CD4-positive, alpha-beta T cell treated with Interleukin-1 beta for 1 hour (primary cell): ENCODE measurements around the gene DOHH.

Experiments
- DNase-seq, 2 donors: peaks; one replicate each; pipeline ENCODE4 v3.0.0-alpha.2; 2020 to 2022

Gene DOHH

DNA sequence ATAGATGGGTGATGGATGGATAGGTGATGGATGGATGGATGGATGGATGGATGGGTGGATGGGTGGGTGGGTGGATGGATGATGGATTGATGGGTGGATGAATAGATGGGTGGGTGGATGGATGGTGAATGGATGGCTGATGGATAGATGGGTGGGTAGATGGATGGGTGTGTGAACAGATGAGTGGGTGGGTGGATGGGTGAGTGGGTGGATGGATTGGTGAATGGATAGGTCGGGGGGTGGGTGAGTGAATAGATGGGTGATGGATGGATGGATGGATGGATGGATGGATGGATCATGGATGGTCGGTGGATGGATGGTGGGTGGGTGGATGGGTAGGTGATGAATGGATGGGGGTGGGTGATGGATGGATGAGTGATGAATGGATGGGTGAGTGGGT lies 23.6 kb downstream of the DOHH start:
- no peak for DNase-seq

DNA sequence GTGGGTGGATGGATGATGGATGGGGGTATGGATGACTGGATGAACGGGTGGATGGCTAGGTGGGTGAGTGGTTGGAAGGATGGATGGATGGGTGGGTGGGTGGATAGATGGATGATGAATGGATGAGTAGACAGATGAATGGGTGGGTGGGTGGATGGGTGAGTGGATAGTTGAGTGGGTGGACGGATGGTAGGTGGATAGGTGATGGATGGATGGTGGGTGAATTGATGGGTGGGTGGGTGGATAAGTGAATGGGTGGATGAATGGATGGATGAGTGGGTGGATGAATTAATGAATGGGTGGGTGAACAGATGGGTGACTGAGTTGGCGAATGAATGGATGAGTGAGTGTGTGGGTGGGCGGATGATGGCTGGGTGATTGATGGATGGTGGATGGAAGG lies 25.0 kb downstream of the DOHH start:
- no peak for DNase-seq

DNA sequence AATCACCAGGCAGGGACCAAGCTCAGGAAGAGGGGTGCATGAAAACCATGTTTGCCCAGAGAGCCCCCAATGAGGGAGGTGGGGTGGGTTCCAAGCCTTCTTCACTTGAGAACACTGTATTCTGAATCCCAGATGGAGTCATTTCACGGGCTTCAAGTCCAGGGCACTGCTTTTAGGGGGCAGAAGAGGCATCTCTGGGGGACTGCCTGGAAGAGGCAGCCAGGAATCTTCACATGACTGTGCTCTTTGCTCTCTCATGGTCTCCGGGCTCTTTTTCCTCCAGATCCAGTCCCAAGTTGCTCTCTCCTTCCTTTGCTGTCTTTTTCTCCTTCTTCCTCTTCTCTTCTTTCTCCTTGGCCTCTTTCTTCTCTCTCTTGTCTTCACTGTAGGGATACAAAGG lies 25.9 kb downstream of the DOHH start:
- DNase-seq = no peak

DNA sequence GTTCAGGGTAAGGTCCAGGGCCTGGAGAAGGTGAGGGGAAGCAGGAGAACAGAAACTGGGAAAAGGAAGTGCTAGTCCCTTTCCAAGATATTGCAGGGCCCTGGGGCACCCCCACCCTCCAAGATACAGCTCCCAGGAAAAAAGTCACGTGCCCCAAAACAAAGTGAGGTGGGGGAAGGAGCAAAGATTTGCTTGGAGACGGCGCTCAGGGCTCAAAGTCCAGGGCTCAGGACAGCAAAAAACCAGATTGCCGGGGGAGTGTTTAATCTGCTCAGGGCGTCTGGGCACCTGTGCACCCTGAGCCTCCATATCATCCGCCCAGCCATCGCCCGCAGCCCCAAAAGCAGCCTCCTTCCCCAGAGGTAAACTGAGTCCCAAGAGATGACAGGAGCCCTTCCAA lies 26.5 kb downstream of the DOHH start:
- no peak for DNase-seq

DNA sequence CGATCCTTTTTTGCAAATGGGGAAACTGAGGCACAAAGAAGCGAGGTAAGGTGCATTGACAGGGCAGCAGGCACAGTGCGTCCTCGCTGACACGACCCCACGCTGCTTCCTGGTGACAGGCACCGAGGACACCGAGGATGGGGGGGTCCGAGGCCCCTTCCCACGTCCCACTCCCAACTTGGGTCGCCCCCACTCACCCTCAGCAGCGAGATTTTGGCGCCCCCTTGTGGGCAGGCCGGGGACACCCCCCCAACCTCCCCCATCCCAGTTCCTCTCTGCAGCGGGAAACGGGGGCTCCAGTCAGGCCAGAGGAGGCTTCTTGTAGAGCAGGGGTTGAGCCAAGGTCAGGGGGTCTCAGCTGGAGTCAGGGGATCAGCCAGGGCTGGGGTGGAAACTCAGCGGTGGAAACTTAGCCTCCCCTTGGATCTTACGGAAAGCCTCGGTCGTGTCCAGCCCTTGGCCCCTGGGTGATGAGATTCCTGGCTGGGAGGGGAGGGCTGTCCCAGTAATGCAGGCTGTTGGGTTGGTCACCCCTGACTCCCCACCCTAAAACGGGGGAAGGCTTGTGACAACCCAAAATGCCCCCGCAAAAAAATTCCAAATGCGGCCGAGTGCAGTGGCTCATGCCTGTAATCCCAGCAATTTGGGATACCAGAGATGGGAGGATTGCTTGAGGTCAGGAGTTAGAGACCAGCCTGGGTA lies 28.4 kb downstream of the DOHH start:
- DNase-seq = peak; percentile 13 to 25

DNA sequence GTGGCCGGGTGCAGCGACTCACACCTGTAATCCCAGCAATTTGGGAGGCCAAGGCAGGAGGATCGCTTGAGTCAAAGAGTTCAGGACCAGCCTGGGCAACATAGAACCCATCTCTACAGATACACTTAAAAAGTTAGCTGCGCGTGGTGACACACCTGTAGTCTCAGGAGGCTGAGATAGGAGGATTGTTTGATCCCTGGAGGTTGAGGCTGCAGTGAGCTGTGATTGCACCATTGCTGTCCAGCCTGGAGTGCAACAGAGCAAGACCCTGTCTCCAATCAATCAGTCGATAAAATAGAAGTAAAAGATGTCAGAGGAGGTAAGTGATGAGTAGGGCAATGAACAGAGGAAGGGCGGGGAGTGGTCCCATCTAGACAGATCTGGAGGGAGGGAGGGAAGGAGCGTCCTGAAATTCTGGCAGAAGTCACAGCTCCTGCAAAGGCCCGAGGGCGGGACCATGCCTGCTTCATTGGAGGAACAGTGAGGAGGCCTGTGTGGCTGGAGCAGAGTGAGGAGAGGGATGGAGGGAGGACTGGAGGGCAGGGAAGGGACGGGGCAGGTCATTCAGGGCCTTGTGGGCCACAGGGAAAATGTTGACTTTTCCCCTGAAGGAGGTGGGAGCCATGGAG lies 29.9 kb downstream of the DOHH start:
- no peak for DNase-seq

DNA sequence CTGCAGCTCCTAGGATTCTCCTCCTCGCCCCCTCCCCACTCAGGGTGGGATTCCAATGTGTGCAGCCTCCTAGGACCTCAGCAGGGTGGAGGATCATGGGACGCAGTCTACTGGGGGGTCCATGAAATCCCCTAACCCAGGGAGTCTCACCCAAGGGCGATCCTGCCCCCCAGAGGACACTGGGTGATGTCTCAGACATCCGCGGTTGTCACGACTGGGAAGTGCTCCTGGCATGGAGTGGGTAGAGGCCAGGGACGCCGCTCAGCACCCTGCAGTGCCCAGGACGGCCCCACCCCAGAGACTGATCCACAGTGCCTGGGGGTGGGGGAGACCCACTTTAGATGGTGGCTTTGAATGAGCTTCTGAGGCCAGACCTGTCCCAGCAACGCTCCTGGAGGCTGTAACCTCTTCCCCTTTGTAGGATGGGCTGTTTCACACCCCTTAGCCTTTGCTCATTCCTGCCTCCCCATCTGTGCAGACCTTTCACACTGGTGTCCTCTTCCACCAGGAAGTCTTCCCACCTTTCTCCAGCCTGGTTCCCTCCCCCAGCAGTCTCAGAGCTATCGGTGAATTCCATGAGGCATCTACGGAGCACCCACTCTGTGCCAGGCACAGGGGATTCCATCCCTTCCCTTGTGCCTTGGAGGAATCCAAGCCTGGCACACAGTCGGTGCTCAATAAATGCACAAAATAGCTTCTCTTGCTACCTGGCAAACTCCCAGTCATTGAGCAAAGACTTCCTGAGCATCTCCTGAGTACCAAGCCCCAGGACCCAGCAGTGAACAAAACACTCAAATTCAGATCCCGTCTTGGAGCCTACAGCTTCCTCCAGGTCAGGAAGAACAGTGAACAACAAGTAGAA lies 30.6 kb downstream of the DOHH start:
- DNase-seq = no peak

DNA sequence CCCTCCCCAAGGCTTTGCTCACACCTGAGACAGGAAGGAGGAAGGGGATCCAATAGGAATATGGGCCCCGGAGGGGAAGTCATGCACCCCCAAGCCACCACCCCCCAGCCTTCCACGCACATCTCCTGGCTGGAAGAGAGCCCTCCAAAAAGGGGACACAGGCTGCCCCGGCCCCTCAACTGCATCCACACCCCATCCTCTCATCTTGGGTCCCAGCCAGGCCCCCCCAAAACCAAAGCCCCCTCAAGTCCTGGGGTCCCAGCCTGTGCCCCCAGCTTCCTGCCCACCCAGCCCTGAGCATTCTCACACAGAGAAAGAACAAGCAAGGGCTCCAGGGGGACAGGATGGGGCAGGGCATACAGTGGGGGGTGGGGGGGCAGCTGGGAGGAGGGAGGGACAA lies 32.3 kb downstream of the DOHH start:
- DNase-seq = no peak

DNA sequence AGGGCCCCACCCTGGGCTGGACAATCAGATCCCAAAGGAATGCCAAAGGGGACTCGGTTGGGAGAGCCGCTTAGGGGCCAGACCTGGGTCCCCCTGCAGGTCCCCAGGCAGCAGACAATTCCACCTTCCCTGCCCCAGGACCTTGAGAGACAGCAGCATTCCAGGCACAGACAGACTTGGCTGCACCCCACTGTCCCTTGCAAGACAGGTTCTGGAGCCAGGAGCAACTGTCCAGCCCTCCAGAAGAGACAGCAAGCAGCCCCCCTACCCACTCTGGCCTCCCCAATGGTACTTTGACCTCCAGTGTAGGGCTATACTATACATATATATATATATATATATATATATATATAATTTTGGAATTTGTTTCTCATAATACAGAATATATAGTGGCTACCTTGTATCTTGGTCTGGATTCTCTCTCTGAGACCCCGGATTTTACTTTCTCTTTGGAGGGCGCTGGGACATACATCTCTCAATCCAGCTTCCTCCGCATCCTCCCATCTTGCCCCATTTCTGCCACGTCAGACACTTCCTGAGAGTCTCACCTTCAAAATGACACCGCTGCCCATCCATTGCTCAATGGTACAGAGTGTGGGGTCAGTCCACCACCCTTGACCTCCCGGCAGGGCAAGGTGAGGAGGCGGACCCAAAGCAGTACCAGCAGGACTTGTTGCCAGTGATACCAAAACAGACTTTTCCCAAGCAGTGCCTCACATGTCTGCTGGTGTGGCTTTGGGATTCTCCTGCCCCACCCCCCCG lies 32.9 kb downstream of the DOHH start:
- no peak for DNase-seq

DNA sequence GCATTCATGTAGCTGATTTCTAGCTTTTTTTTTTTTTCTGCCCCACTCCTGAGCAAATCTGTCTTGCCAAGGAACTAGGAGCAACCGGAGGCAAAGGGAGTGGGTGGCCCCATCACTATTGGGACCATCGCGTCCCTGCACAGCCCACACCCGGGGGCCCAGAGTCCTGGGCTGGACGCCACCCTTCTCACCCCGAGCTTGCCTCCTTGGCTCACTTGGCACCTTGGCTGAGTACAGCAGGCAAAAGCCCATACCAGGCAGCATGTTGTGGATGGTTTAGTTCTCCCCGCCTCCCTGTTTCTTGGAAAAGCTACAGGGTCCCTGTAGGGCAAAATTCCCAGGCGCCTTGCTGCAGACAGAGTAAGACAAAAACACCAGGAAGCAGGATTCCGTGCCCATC lies 33.8 kb downstream of the DOHH start:
- DNase-seq = no peak

DNA sequence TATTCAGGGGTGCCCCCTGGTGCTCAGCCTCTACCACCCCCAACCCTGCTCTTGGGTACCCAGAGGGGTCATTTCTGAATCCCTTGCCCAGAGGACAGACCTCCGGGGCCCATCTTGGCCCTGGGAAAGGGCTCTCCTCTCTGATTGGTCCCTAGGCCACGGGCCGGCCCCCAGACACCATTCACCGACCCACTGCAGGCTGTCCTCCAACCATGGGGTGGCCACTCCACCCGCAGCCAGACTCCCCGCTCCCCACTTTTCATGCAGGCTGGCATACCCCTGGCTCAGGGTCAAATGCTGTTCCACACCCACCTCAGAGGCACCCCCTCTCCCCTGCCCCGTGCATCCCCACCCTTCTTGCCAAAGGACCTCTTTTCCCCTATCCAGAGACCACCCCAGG lies 34.9 kb downstream of the DOHH start:
- no peak for DNase-seq

DNA sequence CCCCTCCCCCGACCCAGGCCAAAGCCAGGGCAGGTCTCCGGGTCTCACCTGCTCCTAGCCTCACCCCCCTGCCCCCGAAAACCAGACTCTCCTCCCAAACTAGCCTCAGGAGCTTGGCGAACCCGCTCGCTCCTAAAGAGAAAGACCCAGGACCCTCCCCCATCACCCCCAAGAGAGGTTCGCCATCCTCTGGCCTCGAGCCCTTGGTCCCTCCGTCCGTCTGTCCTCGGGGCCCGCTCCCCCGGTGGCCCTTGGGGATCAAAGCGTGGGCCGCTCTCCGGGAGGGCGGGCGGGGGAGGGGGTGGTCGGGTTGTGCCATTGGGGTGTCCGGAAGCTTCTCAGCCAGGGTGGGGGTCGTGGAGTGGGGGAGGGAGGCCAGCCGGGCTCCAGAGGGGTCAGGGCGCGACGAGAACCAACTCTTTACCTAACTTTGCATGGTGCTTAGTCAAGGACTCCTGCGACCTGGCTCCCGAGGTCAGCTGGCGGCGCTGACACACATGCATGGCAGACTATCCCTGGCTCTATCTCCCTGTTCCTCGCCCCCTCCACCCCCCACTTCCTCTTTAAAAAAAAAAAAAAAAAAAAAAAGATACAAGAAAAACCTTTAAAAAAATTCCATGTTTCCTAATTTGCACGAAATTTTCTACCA lies 35.8 kb downstream of the DOHH start:
- DNase-seq = no peak

DNA sequence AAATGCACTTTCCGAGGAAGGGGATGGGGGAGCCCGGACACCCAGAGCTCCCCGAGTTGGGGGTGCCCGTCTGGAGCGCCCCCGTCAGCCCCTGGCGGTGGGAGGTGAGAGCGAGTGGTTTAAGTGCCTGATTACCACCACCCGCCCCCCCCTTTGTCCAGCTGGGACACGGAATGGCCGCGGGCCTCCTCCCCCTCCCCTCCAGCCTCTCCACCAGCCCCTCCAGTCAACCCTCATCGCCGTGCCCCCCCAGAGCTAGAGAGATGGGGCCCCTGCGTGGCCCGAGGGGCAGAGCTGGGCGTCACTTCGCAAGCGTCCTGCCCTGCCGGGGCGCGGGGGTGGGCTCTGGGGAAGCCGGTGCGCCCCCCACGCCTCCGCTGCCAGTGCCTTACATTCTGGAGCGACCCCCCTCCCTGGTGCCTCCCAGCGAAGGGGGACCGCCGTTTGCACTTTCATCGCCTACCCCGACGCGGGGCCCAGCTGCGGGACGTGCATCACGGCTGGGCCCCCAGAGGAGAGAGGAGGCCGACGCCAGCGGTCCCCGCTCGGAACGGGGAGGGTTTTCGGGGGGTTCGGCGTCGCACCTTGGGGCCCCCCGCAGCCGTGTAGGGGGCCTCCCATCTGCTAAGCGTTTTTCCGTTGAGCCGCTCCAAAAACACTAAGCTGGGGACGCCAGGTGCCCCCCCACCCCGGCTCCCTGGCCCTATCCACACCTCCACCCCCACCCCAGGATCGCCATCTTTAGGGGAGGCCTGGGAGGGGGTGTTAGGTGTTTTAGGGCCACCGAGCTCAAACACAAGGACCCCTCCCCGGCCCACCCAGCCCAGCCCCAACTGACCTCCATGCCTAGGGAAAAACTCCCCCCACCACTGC lies 36.5 kb downstream of the DOHH start:
- no peak for DNase-seq

DNA sequence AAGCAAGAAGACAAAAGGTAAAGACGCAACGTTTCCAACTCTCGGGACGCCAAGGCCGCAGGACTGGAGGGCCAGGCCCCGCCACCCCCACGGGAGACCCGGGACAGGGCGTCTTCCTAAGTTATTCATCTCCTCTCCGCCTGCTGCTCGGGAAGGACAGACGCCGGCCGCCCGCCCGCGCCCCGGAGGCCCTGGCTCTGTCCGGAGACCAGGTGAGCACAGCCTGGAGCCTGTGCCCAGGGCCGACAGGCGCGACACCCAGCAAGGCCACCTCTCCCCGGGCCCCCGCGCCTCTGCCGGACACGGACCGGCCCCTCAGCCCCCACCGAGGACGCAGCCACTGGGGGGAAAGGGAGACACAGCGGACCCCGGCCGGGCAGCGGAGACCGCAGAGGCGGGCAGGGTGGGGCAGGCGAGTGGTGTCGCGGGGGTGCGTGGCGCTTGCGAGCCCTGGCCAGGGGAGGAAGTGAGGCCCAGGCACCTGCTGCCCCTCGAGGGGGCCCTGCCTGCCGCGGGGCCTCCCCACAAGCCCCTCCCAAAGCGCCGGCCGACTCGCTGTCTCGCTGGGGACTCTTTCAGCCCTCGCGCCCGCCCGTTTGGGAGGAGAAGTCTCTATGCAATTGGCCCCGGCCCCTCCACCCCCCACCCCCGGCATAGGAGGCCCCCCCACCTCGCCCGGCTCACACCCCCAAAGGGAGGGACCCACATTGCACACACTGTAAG lies 37.3 kb downstream of the DOHH start:
- no peak for DNase-seq

DNA sequence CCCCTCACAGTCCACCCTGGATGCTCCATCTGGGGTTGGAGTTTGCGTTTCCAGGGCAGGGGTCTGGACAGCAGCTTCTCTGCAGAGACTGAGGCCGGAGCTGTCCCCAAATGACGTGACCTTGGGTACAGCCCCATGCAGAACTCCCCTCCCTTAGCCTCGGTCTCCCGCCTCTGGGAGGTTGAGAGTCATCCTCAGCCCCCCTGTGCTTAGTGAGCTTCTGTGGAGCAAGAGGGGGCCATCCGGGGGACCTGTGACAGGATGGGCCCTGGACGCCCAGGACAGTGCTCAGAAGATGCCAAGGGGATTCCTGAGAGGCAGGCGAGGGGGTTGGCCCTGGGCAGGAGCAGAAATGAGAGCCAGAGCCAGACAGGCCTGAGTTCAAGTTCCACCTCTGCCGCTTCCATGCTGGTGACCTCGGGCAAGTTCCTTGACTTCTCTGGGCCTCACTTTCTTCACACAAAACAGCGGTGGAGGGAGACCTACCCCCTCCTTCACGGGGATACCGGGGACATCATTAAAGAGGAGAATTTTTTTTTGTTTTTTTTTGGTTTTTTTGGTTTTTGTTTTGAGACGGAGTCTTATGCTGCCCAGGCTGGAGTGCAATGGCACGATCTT lies 40.4 kb downstream of the DOHH start:
- DNase-seq = no peak

DNA sequence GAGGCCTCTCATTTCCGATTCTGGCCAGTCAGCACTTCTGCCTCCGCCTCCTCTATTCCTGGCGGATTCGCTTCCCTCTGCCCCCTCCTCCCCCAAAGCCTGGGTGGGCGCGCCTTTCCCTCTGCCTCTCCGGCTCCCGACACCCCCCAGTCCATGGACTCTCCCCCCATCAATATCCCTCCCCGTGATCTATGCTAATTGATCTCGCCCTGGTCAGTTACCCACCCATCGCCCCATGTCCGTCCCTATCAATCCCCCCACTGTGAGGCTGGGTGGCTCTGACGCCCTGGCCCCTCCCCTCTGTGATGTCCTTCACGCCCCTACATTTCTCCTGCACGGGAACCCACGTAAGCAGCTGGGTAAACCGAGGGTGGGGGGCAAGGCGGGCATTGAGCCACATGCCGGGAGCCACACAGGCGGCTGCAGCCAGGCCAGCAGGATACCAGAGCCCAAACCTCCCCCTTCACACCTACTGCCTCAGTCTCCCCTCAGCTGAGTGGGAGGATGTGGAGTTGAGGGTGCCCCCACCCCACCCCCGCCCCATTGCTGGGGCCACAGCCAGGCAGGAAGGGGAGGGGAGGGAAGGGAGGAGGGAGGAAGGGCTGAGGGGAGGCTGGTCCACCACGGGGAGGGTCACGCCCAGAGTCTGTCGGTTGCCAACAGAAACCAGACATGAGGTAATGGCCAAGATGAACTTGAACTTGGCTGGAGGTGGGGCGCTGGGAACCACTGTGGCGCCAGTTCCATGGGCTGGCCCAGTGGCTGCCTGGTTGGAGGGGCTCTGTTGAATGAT lies 41.2 kb downstream of the DOHH start:
- peak in 1 of 2 donors; percentile 6 for DNase-seq

DNA sequence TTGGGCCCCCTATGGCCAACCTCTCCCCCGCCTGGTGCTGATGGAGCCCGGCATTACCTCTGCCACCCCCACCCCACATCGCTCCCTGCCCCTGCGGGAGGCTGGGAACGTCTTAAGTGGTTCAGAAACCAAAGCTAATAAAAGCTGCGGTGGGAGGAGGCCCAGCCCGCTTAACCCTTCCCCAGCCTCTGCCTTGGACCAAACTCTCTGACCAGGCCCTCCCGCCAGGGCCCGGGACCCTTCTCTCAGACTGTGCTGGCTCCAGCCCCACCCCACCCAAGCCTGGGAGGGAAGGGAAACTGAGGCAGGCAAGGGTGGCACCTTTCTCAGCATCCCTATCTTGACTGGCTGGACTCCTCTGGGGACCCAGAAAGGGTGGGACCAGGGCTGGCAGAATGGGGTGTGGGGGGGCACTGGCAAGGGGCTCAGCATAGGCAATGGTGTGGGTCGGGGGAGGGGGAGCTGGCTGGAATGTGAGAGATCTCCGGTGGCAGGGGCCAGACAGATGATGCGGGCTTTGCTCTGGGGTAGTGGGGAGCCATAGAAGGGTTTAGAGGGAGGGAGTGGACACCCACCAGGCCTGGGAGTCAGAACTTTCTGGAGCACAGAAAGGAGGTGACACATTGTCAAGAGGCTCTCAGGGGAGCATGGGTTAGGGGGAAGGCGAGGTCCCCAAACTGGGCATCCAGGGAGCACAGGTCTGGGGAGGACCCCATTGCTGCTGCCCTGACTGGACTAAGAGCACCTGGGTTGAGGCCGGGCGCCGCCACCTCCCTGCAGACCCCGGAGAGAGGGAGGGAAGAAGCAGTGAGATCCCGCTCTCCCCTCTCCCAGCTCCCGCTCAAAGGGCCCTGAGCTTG lies 42.0 kb downstream of the DOHH start:
- DNase-seq = no peak

DNA sequence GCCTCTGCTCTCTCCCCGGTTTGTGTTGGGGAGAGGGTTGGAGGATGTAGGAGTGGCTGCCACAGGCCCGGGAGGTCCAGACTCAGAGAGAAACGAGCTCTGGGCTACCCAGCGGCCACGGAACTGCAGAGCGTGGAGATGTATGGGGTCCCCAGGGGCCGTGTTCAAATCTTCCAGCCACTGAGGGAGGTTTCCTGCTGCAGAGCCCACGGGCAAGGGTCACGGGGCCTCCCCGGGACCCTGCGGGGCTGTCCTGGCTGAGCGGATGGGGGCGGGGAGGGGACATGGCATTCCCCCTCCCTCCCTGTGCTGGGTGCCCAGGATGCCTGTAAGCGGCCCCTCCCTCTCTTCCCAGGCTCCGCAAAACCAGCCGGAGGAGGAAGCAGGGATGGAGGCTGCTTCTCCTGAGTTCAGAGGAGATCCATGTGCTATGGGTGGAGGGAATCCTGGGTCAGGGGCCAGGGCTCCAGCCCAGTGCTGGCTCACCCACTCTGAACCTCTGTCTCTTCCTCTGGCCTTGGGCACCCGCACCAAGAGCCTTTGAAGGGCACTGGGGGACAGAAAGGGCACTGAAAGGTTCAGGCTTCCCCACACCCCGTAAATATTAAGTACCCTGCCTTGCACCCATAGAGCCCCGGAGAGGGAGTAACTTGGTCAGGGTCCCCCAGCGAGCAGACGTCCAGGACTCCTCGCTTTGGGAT lies 42.8 kb downstream of the DOHH start:
- DNase-seq = no peak
